NCI-H748 (cell line): ENCODE results near the gene TRIM71.
"Not testable (repeated sequence)": the region's sequence is repeated elsewhere in the genome, so short reads cannot be mapped to it uniquely, and the experiment has no call there.

Source experiments
- DNase-seq: peaks from one replicate; lab custom pipeline; 2025; ENCODE audit not compliant: unreplicated experiment; lab: John Stamatoyannopoulos, UW

Gene TRIM71

GRCh38 chr3:32817558-32818228 is at the start of gene TRIM71:
TRIM71 (plus strand) TSS chr3:32817997; CDS start chr3:32818081, 84 bp downstream.
- peak; percentile 62 for DNase-seq

GRCh38 chr3:32778389-32778788 is 39.4 kb upstream of the TRIM71 start:
- no peak for DNase-seq

- no peak for DNase-seq
Observed at GRCh38 chr3:32780071-32780734, 37.6 kb upstream of the TRIM71 start.

- peak; percentile 49 for DNase-seq
Observed at GRCh38 chr3:32780735-32781210, 37.0 kb upstream of the TRIM71 start.

GRCh38 chr3:32781211-32781968 is 36.4 kb upstream of the TRIM71 start:
- peak; percentile 83 for DNase-seq

GRCh38 chr3:32781969-32782270 is 35.9 kb upstream of the TRIM71 start:
- not testable (repeated sequence) for DNase-seq

- no peak for DNase-seq
Observed at GRCh38 chr3:32782407-32782806, 35.4 kb upstream of the TRIM71 start.

- no peak for DNase-seq
Observed at GRCh38 chr3:32791833-32792232, 26.0 kb upstream of the TRIM71 start.

- DNase-seq: no peak
Observed at GRCh38 chr3:32794487-32795308, 23.1 kb upstream of the TRIM71 start.

- DNase-seq: not testable (repeated sequence)
Observed at GRCh38 chr3:32796384-32796950, 21.3 kb upstream of the TRIM71 start.

- DNase-seq: no peak
Observed at GRCh38 chr3:32797776-32798175, 20.0 kb upstream of the TRIM71 start.

- DNase-seq: not testable (repeated sequence)
Observed at GRCh38 chr3:32801440-32801839, 16.4 kb upstream of the TRIM71 start.

- no peak for DNase-seq
Observed at GRCh38 chr3:32813180-32813579, 4.6 kb upstream of the TRIM71 start.

GRCh38 chr3:32814361-32814760 is 3.4 kb upstream of the TRIM71 start:
- no peak for DNase-seq

- DNase-seq: no peak
Observed at GRCh38 chr3:32815841-32816438, 1.9 kb upstream of the TRIM71 start.

GRCh38 chr3:32816439-32817256 is 1.1 kb upstream of the TRIM71 start:
- DNase-seq: peak; percentile 66

GRCh38 chr3:32817257-32817557 is 590 bp upstream of the TRIM71 start:
- peak; percentile 51 for DNase-seq

GRCh38 chr3:32818229-32818969 is 602 bp downstream of the TRIM71 start:
- DNase-seq: peak; percentile 64

- DNase-seq: no peak
Observed at GRCh38 chr3:32818970-32819511, 1.2 kb downstream of the TRIM71 start.
